GM23248 (cell line): ENCODE data around the gene DNAH14. TPM values are rescaled to one million over a fixed set of nuclear protein-coding genes. Genes with fewer than 3 reads are reported as not detected.

Experiments
- DNase-seq: peaks from one replicate; pipeline ENCODE4 v3.0.0-alpha.2; 2015
- H2AFZ ChIP-seq: fragments of 200-600 bp; sonication (generic); 2 replicates; pipeline ENCODE4 v1.6.1; 2016; ENCODE audit warnings: antibody characterized with exemption
- H3F3A ChIP-seq: fragments of 200-600 bp; sonication (generic); 2 replicates; pipeline ENCODE4 v1.6.1; 2016; ENCODE audit warnings: mild to moderate bottlenecking, antibody characterized with exemption, mixed run types; ENCODE audit not compliant: insufficient read depth
- H3K27ac ChIP-seq: fragments of 200-600 bp; sonication (generic); 2 replicates; pipeline ENCODE4 v1.5.1; 2016; ENCODE audit warnings: mild to moderate bottlenecking
- H3K27me3 ChIP-seq: fragments of 200-600 bp; sonication (generic); replicated peaks from 2 replicates; pipeline ENCODE4 v1.6.1; 2016; ENCODE audit warnings: mild to moderate bottlenecking; ENCODE audit not compliant: insufficient read depth
- H3K36me3 ChIP-seq: fragments of 200-600 bp; sonication (generic); 2 replicates; pipeline ENCODE4 v1.6.1; 2016; ENCODE audit warnings: low read depth, mild to moderate bottlenecking
- H3K4me1 ChIP-seq: fragments of 200-600 bp; sonication (generic); 2 replicates; pipeline ENCODE4 v1.6.1; 2016; ENCODE audit warnings: mild to moderate bottlenecking; ENCODE audit not compliant: insufficient read depth
- H3K4me2 ChIP-seq: fragments of 200-600 bp; sonication (generic); one replicate; pipeline ENCODE4 v1.6.1; 2016; ENCODE audit warnings: mild to moderate bottlenecking; ENCODE audit not compliant: unreplicated experiment
- H3K4me3 ChIP-seq: fragments of 200-600 bp; sonication (generic); 2 replicates; pipeline ENCODE4 v1.5.1; 2016; ENCODE audit warnings: mild to moderate bottlenecking
- H3K79me2 ChIP-seq: fragments of 200-600 bp; sonication (generic); 2 replicates; pipeline ENCODE4 v1.6.1; 2016; ENCODE audit warnings: mild to moderate bottlenecking; ENCODE audit not compliant: insufficient read depth
- H3K9ac ChIP-seq: fragments of 200-600 bp; sonication (generic); 2 replicates; pipeline ENCODE4 v1.6.1; 2016; ENCODE audit warnings: mild to moderate bottlenecking
- H3K9me2 ChIP-seq: fragments of 200-600 bp; sonication (generic); 2 replicates; pipeline ENCODE4 v1.6.1; 2016; ENCODE audit warnings: mixed run types, mild to moderate bottlenecking, moderate library complexity; ENCODE audit not compliant: insufficient read depth
- H3K9me3 ChIP-seq: fragments of 200-600 bp; sonication (generic); one replicate; pipeline ENCODE4 v1.6.1; 2017; ENCODE audit warnings: low read depth
- H4K20me1 ChIP-seq: fragments of 200-600 bp; sonication (generic); 2 replicates; pipeline ENCODE4 v1.6.0; 2016; ENCODE audit not compliant: insufficient read depth
- EZH2 ChIP-seq: fragments of 200-600 bp; sonication (generic); IDR thresholded peaks from 2 replicates; pipeline ENCODE4 v1.6.1; 2018; ENCODE audit warnings: antibody characterized with exemption, mild to moderate bottlenecking; ENCODE audit not compliant: insufficient read depth, poor library complexity, severe bottlenecking
- EZH2phosphoT487 ChIP-seq: fragments of 200-600 bp; sonication (generic); IDR thresholded peaks from 2 replicates; pipeline ENCODE4 v1.6.1; 2018; ENCODE audit warnings: antibody characterized with exemption, moderate library complexity, mild to moderate bottlenecking, low read depth; ENCODE audit not compliant: insufficient read depth
- WGBS, 2 experiments: methylation state at CpG; one replicate each; pipeline ENCODE4 v1.1.6; 2015 to 2017; ENCODE audit warnings: low lambda C conversion rate in 2 of 2, low coverage in 1 of 2; ENCODE audit errors: missing lambda C conversion rate in 2 of 2; 5-methylcytosine and 5-hydroxymethylcytosine counted together
- in situ Hi-C: fragments of 300-500 bp; cut with MboI; formaldehyde crosslinking; loops from 2 replicates; pipeline ENCODE4 v1.15.0; 2020
- polyA plus RNA-seq: library from polyadenylated mRNA; unstranded; fragments of >200 nt; fragmentation: Nextera tagmentation; extraction: Ambion mirVana; gene quantifications from 2 replicates; pipeline ENCODE4 v1.2.1, GENCODE V29; 2016
- total RNA-seq: library from RNA; depleted of rRNA; stranded (reverse); fragments of >200 nt; shearing (Covaris generic); gene quantifications from 2 replicates; pipeline ENCODE4 v1.2.3, GENCODE V29; 2014

Gene DNAH14
- total and polyA plus RNA-seq, 2 experiments from 2014 or later = 9.9 to 20.8 TPM

GRCh38 chr1:225388372-225388771 is 458.9 kb downstream of the DNAH14 start:
- Histone ChIP-seq H3K9me3 (no peaks in the 10 kb centered on the region), H3K9ac (no peak overlapping the region), H3F3A (no peaks in the 10 kb centered on the region; the same call in 1 of the 2 replicates), H4K20me1 (no peaks in the 10 kb centered on the region), H2AFZ (no peak overlapping the region), H3K36me3 (no peaks in the 10 kb centered on the region), H3K27ac (no peak overlapping the region), H3K4me1 (no peaks in the 10 kb centered on the region), H3K27me3 (no peaks in the 10 kb centered on the region), H3K9me2 (no peaks in the 10 kb centered on the region), H3K79me2 (no peaks in the 10 kb centered on the region), H3K4me2 (no peak overlapping the region), H3K4me3 (no peak overlapping the region)
- TF ChIP-seq EZH2 (no peak), EZH2phosphoT487 (no peak)
- DNase-seq = peak; percentile 32
- WGBS, 2 experiments = 55 to 56% methylated on average over 4 of the region's 4 CpGs
- in situ Hi-C loops = no loop called here

GRCh38 chr1:225389843-225390242 is 460.4 kb downstream of the DNAH14 start:
- WGBS, 2 experiments = 95 to 100% methylated on average over 4 of the region's 4 CpGs
- no peaks in the 10 kb centered on the region for H3K9me2 ChIP-seq
- no peaks in the 10 kb centered on the region for H4K20me1 ChIP-seq
- no peak for DNase-seq
- in situ Hi-C loops = no loop called here
- H3F3A ChIP-seq = no peaks in the 10 kb centered on the region; the same call in 1 of the 2 replicates
- no peak overlapping the region for H3K4me3 ChIP-seq
- H3K27me3 ChIP-seq = no peaks in the 10 kb centered on the region
- no peaks in the 10 kb centered on the region for H3K79me2 ChIP-seq
- H3K36me3 ChIP-seq = no peaks in the 10 kb centered on the region
- H3K4me2 ChIP-seq = no peak overlapping the region
- no peaks in the 10 kb centered on the region for H3K4me1 ChIP-seq
- no peak overlapping the region for H3K9ac ChIP-seq
- no peaks in the 10 kb centered on the region for H3K9me3 ChIP-seq
- H3K27ac ChIP-seq = no peak overlapping the region
- TF ChIP-seq EZH2phosphoT487 (no peak), EZH2 (no peak)
- no peak overlapping the region for H2AFZ ChIP-seq

- 95 to 98% methylated on average over 2 of the region's 2 CpGs for WGBS, 2 experiments
- no peak for TF ChIP-seq EZH2
- Histone ChIP-seq H3K4me1 (no peaks in the 10 kb centered on the region), H3K27ac (no peak overlapping the region), H3K27me3 (no peaks in the 10 kb centered on the region), H3K9ac (no peak overlapping the region), H3K4me3 (no peak overlapping the region), H3F3A (no peaks in the 10 kb centered on the region), H3K4me2 (no peak overlapping the region), H2AFZ (no peak overlapping the region), H3K9me2 (no peaks in the 10 kb centered on the region), H3K79me2 (no peaks in the 10 kb centered on the region), H3K36me3 (no peaks in the 10 kb centered on the region), H4K20me1 (no peaks in the 10 kb centered on the region), H3K9me3 (no peaks in the 10 kb centered on the region)
- in situ Hi-C loops = no loop called here
- no peak for DNase-seq
These were observed 466.9 kb downstream of the DNAH14 start for GRCh38 chr1:225396357-225396756.

- Histone ChIP-seq H3K9me2 (no peaks in the 10 kb centered on the region), H3F3A (no peaks in the 10 kb centered on the region), H3K27me3 (no peaks in the 10 kb centered on the region), H3K4me2 (no peak overlapping the region), H4K20me1 (no peaks in the 10 kb centered on the region), H3K4me3 (no peak overlapping the region), H3K27ac (no peak overlapping the region), H3K9ac (no peak overlapping the region), H3K36me3 (peaks cover 20% of the 10 kb centered on the region), H3K79me2 (no peaks in the 10 kb centered on the region), H3K4me1 (no peaks in the 10 kb centered on the region), H3K9me3 (no peaks in the 10 kb centered on the region), H2AFZ (no peak overlapping the region)
- no peak for DNase-seq
- 85 to 87% methylated on average over 5 of the region's 5 CpGs for WGBS, 2 experiments
- in situ Hi-C loops = no loop called here
- TF ChIP-seq EZH2 (no peak), EZH2phosphoT487 (no peak)
These were observed 471.5 kb downstream of the DNAH14 start for GRCh38 chr1:225400968-225401367.
